ENCODE results near the gene PROSER2.

DNA sequence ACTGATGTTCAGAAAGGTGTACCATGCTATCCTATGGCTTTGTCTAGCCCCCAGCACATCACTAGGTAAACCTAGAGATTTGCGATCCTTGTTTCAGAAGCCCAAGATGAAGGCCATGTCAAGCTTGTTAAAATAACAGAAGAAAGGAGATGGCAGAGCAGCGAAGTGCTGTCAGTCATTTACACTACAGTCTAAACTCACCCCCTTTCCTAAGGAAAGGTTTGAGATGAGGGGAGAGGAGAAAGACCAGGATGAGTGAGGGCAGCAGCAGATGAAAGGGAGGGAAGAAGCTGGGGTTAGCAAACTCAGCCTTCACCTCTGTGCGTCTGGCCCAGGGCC is 74.8 kb downstream of the PROSER2 start:
- TF ChIP-seq POLR2AphosphoS5 (IDR thresholded peaks at IDR 0.05; ENCODE audit: insufficient read depth, low read depth, low read length) (no peak), EZH2 (IDR thresholded peaks at IDR 0.05; ENCODE audit: borderline replicate concordance, low read depth, low read length, severe bottlenecking) (no peak)
- TF ChIP-seq, protein P1, sequence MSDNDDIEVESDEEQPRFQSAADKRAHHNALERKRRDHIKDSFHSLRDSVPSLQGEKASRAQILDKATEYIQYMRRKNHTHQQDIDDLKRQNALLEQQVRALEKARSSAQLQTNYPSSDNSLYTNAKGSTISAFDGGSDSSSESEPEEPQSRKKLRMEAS (IDR thresholded peaks at IDR 0.05; ENCODE audit: insufficient read depth, insufficient read length), result no peak
